GM23248 (cell line): ENCODE measurements around the gene ERC2. TPM values are rescaled to one million over a fixed set of nuclear protein-coding genes. Genes with fewer than 3 reads are reported as not detected.

ENCODE experiments used
- DNase-seq: peaks from one replicate; pipeline ENCODE4 v3.0.0-alpha.2; 2015
- H2AFZ ChIP-seq: fragments of 200-600 bp; sonication (generic); 2 replicates; pipeline ENCODE4 v1.6.1; 2016; ENCODE audit warnings: antibody characterized with exemption
- H3F3A ChIP-seq: fragments of 200-600 bp; sonication (generic); 2 replicates; pipeline ENCODE4 v1.6.1; 2016; ENCODE audit warnings: mild to moderate bottlenecking, antibody characterized with exemption, mixed run types; ENCODE audit not compliant: insufficient read depth
- H3K27ac ChIP-seq: fragments of 200-600 bp; sonication (generic); 2 replicates; pipeline ENCODE4 v1.5.1; 2016; ENCODE audit warnings: mild to moderate bottlenecking
- H3K27me3 ChIP-seq: fragments of 200-600 bp; sonication (generic); replicated peaks from 2 replicates; pipeline ENCODE4 v1.6.1; 2016; ENCODE audit warnings: mild to moderate bottlenecking; ENCODE audit not compliant: insufficient read depth
- H3K36me3 ChIP-seq: fragments of 200-600 bp; sonication (generic); 2 replicates; pipeline ENCODE4 v1.6.1; 2016; ENCODE audit warnings: low read depth, mild to moderate bottlenecking
- H3K4me1 ChIP-seq: fragments of 200-600 bp; sonication (generic); 2 replicates; pipeline ENCODE4 v1.6.1; 2016; ENCODE audit warnings: mild to moderate bottlenecking; ENCODE audit not compliant: insufficient read depth
- H3K4me2 ChIP-seq: fragments of 200-600 bp; sonication (generic); one replicate; pipeline ENCODE4 v1.6.1; 2016; ENCODE audit warnings: mild to moderate bottlenecking; ENCODE audit not compliant: unreplicated experiment
- H3K4me3 ChIP-seq: fragments of 200-600 bp; sonication (generic); 2 replicates; pipeline ENCODE4 v1.5.1; 2016; ENCODE audit warnings: mild to moderate bottlenecking
- H3K79me2 ChIP-seq: fragments of 200-600 bp; sonication (generic); 2 replicates; pipeline ENCODE4 v1.6.1; 2016; ENCODE audit warnings: mild to moderate bottlenecking; ENCODE audit not compliant: insufficient read depth
- H3K9ac ChIP-seq: fragments of 200-600 bp; sonication (generic); 2 replicates; pipeline ENCODE4 v1.6.1; 2016; ENCODE audit warnings: mild to moderate bottlenecking
- H3K9me2 ChIP-seq: fragments of 200-600 bp; sonication (generic); 2 replicates; pipeline ENCODE4 v1.6.1; 2016; ENCODE audit warnings: mixed run types, mild to moderate bottlenecking, moderate library complexity; ENCODE audit not compliant: insufficient read depth
- H3K9me3 ChIP-seq: fragments of 200-600 bp; sonication (generic); one replicate; pipeline ENCODE4 v1.6.1; 2017; ENCODE audit warnings: low read depth
- H4K20me1 ChIP-seq: fragments of 200-600 bp; sonication (generic); 2 replicates; pipeline ENCODE4 v1.6.0; 2016; ENCODE audit not compliant: insufficient read depth
- EZH2 ChIP-seq: fragments of 200-600 bp; sonication (generic); IDR thresholded peaks from 2 replicates; pipeline ENCODE4 v1.6.1; 2018; ENCODE audit warnings: antibody characterized with exemption, mild to moderate bottlenecking; ENCODE audit not compliant: insufficient read depth, poor library complexity, severe bottlenecking
- EZH2phosphoT487 ChIP-seq: fragments of 200-600 bp; sonication (generic); IDR thresholded peaks from 2 replicates; pipeline ENCODE4 v1.6.1; 2018; ENCODE audit warnings: antibody characterized with exemption, moderate library complexity, mild to moderate bottlenecking, low read depth; ENCODE audit not compliant: insufficient read depth
- WGBS, 2 experiments: methylation state at CpG; one replicate each; pipeline ENCODE4 v1.1.6; 2015 to 2017; ENCODE audit warnings: low lambda C conversion rate in 2 of 2, low coverage in 1 of 2; ENCODE audit errors: missing lambda C conversion rate in 2 of 2; 5-methylcytosine and 5-hydroxymethylcytosine counted together
- in situ Hi-C: fragments of 300-500 bp; cut with MboI; formaldehyde crosslinking; loops from 2 replicates; pipeline ENCODE4 v1.15.0; 2020
- polyA plus RNA-seq: library from polyadenylated mRNA; unstranded; fragments of >200 nt; fragmentation: Nextera tagmentation; extraction: Ambion mirVana; gene quantifications from 2 replicates; pipeline ENCODE4 v1.2.1, GENCODE V29; 2016
- total RNA-seq: library from RNA; depleted of rRNA; stranded (reverse); fragments of >200 nt; shearing (Covaris generic); gene quantifications from 2 replicates; pipeline ENCODE4 v1.2.3, GENCODE V29; 2014

Gene ERC2
- total and polyA plus RNA-seq, 2 experiments from 2014 or later: not detected

- no peak overlapping the region for H3K4me2 ChIP-seq
- DNase-seq: no peak
- H3K9me2 ChIP-seq: no peaks in the 10 kb centered on the region
- in situ Hi-C loops: loop anchor here (25.0 kb wide), 1 partner anchor 505 kb away; no protein-coding TSS in a partner anchor
- no peaks in the 10 kb centered on the region for H3K9me3 ChIP-seq
- WGBS, 2 experiments: 33% methylated on average over 2 of the region's 2 CpGs
- peaks cover 58% of the 10 kb centered on the region for H3K27me3 ChIP-seq
- no peak overlapping the region for H3K4me3 ChIP-seq
- H3F3A ChIP-seq: no peaks in the 10 kb centered on the region
- no peak for TF ChIP-seq EZH2phosphoT487
- no peaks in the 10 kb centered on the region for H3K36me3 ChIP-seq
- no peaks in the 10 kb centered on the region for H3K4me1 ChIP-seq
- H4K20me1 ChIP-seq: no peaks in the 10 kb centered on the region
- H3K27ac ChIP-seq: no peak overlapping the region
- H3K79me2 ChIP-seq: no peaks in the 10 kb centered on the region
- no peak overlapping the region for H3K9ac ChIP-seq
- no peak overlapping the region for H2AFZ ChIP-seq
Measured at GRCh38 chr3:55756976-55757375, 711.3 kb downstream of the ERC2 start.

GRCh38 chr3:55755516-55756205 lies 712.6 kb downstream of the ERC2 start:
- in situ Hi-C loops: loop anchor here (25.0 kb wide), 1 partner anchor 507 kb away; no protein-coding TSS in a partner anchor
- Histone ChIP-seq H3K4me1 (peaks cover 6% of the 10 kb centered on the region; the same call in 1 of the 2 replicates), H3F3A (0 out of 2 replicates have a peak, but pooled peaks cover 6% of the 10 kb centered on the region), H3K9me3 (no peaks in the 10 kb centered on the region), H2AFZ (no peak overlapping the region), H4K20me1 (no peaks in the 10 kb centered on the region), H3K9ac (no peak overlapping the region), H3K27ac (no peak overlapping the region), H3K79me2 (no peaks in the 10 kb centered on the region), H3K4me3 (no peak overlapping the region), H3K27me3 (peaks cover 58% of the 10 kb centered on the region), H3K9me2 (no peaks in the 10 kb centered on the region), H3K36me3 (no peaks in the 10 kb centered on the region), H3K4me2 (no peak overlapping the region)
- no peak for DNase-seq
- TF ChIP-seq EZH2phosphoT487 (no peak), EZH2 (no peak)
- WGBS, 2 experiments: 35 to 36% methylated on average over 9 of the region's 9 CpGs

- DNase-seq: no peak
- Histone ChIP-seq H3K36me3 (no peaks in the 10 kb centered on the region), H3K9me2 (no peaks in the 10 kb centered on the region), H3K4me3 (no peak overlapping the region), H2AFZ (no peak overlapping the region), H3K4me2 (no peak overlapping the region), H3K79me2 (no peaks in the 10 kb centered on the region), H3F3A (0 out of 2 replicates have a peak, but pooled peaks cover 9% of the 10 kb centered on the region), H3K4me1 (peaks cover 11% of the 10 kb centered on the region), H3K9me3 (no peaks in the 10 kb centered on the region), H3K27me3 (peaks cover 42% of the 10 kb centered on the region), H4K20me1 (no peaks in the 10 kb centered on the region), H3K9ac (no peak overlapping the region), H3K27ac (no peak overlapping the region)
- TF ChIP-seq EZH2 (no peak), EZH2phosphoT487 (no peak)
- in situ Hi-C loops: loop anchor here (25.0 kb wide), 1 partner anchor 509 kb away; no protein-coding TSS in a partner anchor
- WGBS, 2 experiments: 29 to 33% methylated on average over 5 of the region's 5 CpGs
Measured at GRCh38 chr3:55752911-55753310, 715.4 kb downstream of the ERC2 start.

- H2AFZ ChIP-seq: no peak overlapping the region
Measured at GRCh38 chr3:55751730-55752129, 716.5 kb downstream of the ERC2 start.

More at GRCh38 chr3:55751730-55752129, 716.5 kb downstream of the ERC2 start:
- Histone ChIP-seq H3K36me3 (no peaks in the 10 kb centered on the region), H4K20me1 (no peaks in the 10 kb centered on the region), H3K27me3 (peaks cover 32% of the 10 kb centered on the region), H3K4me2 (no peak overlapping the region), H3K27ac (no peak overlapping the region), H3F3A (0 out of 2 replicates have a peak, but pooled peaks cover 9% of the 10 kb centered on the region), H3K9ac (no peak overlapping the region), H3K4me1 (peaks cover 11% of the 10 kb centered on the region), H3K9me2 (no peaks in the 10 kb centered on the region), H3K4me3 (no peak overlapping the region), H3K9me3 (no peaks in the 10 kb centered on the region), H3K79me2 (no peaks in the 10 kb centered on the region)
- WGBS, 2 experiments: 28 to 32% methylated on average over 1 of the region's 1 CpG
- no peak for TF ChIP-seq EZH2
- no peak for TF ChIP-seq EZH2phosphoT487
- in situ Hi-C loops: loop anchor here (25.0 kb wide), 1 partner anchor 511 kb away; no protein-coding TSS in a partner anchor
- no peak for DNase-seq
